ENCODE results near the gene POLR2L. TPM values are rescaled to one million over a fixed set of nuclear protein-coding genes. Genes with fewer than 3 reads are reported as not detected.

The POLR2L gene
- total and polyA plus RNA-seq, 10 donors = 24.6 to 131 (median 66.2) TPM

DNA sequence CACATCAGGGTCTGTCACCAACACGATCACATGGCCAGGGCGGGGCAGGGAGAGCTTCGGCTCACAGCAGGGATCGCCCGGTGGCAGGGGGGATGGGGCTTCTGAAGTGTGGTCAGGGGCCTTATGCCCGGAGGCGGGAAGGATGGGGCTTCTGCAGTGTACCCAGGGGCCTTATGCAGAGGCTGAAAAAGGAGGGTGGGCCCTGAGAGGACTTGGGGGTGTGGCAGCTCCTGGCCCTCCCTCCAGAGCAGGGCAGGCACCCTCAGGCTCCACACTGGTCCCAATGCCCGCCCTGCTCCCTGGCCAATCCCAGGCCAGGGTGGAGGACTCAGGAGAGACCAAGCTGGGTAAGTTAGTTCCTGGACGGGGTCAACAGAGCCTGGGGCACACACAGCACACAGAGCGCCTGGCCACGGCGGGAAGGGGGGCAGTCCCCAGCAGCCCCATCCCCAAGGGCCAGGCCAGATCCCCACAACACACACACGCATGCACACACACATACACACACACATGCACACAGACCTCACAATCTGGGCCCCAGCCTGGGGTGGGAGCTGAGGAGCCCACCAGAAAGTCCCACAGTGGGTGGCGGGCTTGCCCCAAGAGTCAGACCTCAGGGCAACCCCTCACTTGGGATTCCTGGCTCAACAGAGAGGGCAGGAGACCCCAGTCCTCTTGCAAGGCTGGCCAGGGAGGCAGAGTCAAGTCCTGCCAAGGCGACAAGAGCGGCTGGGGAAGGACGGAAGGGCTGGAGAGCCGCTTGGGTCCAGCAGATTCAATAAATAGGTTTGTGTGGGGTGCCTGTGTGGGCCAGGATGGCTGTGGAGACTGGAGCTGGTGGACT, 51.4 kb downstream of the POLR2L start:
- TF ChIP-seq, protein P1, sequence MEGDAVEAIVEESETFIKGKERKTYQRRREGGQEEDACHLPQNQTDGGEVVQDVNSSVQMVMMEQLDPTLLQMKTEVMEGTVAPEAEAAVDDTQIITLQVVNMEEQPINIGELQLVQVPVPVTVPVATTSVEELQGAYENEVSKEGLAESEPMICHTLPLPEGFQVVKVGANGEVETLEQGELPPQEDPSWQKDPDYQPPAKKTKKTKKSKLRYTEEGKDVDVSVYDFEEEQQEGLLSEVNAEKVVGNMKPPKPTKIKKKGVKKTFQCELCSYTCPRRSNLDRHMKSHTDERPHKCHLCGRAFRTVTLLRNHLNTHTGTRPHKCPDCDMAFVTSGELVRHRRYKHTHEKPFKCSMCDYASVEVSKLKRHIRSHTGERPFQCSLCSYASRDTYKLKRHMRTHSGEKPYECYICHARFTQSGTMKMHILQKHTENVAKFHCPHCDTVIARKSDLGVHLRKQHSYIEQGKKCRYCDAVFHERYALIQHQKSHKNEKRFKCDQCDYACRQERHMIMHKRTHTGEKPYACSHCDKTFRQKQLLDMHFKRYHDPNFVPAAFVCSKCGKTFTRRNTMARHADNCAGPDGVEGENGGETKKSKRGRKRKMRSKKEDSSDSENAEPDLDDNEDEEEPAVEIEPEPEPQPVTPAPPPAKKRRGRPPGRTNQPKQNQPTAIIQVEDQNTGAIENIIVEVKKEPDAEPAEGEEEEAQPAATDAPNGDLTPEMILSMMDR (IDR thresholded peaks at IDR 0.05 in 8 of 11, conservative IDR thresholded peaks at IDR 0.05 in 3 of 11) = no peak
- TF ChIP-seq POLR2AphosphoS5 (IDR thresholded peaks at IDR 0.05) = peak in 1 of 3 donors; percentile 59
- Histone ChIP-seq H3K27me3 (replicated peaks in 1 of 7) (peaks cover 0 to 36% (median 26%) of the 10 kb centered on the region in 7 donors), H3K27ac (no peak overlapping the region), H3K4me3 (no peak overlapping the region), H3K9me3 (no peaks in the 10 kb centered on the region), H3K36me3 (peaks cover 0 to 42% (median 25%) of the 10 kb centered on the region in 6 donors), H3K4me1 (peaks cover 6 to 48% (median 32%) of the 10 kb centered on the region in 6 donors)
- intact Hi-C loops (cut with DNase I; ENCODE audit: low total_unique reads) = no loop called here
- 73 to 82% (median 81%) methylated on average over 10 to 18 of the region's 18 CpGs for WGBS, 5 donors
- DNase-seq = peak; percentile 69

DNA sequence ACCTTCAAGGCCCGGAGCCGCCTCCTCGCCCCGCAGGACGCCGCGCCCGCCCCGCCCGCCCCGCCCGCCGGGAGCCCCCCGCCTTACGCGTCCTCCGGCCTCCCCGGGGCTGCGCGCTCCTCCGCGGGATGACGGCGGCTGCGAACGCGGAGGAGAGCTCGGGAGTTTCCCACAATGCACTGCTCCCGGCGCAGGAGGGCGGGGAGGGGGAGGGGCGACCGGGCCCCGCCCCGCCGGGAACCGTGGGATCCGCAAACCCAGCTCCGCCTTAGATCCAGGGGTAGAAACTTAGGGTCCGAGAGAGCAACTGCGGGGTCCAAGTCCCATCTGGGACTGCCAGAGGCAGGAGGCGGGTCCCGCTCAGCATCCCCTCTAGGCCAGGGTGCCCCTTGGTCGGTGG, 52.4 kb downstream of the POLR2L start, which contains the start of gene CEND1:
TSS of gene CEND1 (minus strand) at position 148 of the 400 bp plus-strand sequence. CDS start 1,514 bp downstream, outside the sequence.
- peak within 1 kb of the TSS in 1 of 8 donors; percentile 51 for H3K4me3 ChIP-seq
- DNase-seq = no peak
- H3K4me1 ChIP-seq = peaks cover 0 to 38% (median 22%) of the 10 kb centered on the region in 6 donors
- no peak within 1 kb of the TSS for H3K27ac ChIP-seq
- peaks cover 0 to 42% (median 25%) of the 10 kb centered on the region in 6 donors for H3K36me3 ChIP-seq
- H3K9me3 ChIP-seq = no peaks in the 10 kb centered on the region
- intact Hi-C loops (cut with DNase I; ENCODE audit: low total_unique reads) = no loop called here
- TF ChIP-seq POLR2AphosphoS5 (IDR thresholded peaks at IDR 0.05) (peak in 2 of 3 donors; percentile 17 to 36), POLR2A (IDR thresholded peaks at IDR 0.05) (no peak)
- TF ChIP-seq, protein P1 (IDR thresholded peaks at IDR 0.05 in 8 of 11, conservative IDR thresholded peaks at IDR 0.05 in 3 of 11) = no peak
- 6 to 10% (median 9%) methylated on average over 27 to 44 of the region's 44 CpGs for WGBS, 5 donors
- H3K27me3 ChIP-seq (replicated peaks in 1 of 7) = peaks cover 0 to 36% (median 26%) of the 10 kb centered on the region in 7 donors

Small RNA genes within 50 kb of the gene (small RNA-seq; reads per million reads assigned to genes)
- gene SNORA52 = 0 reads per million in 4 donors

Other genes starting within 250 kb of the POLR2L start
- 10 to 100 TPM; 53.0 to 88.8 (median 85.3) TPM for gene IRF7, start 226.6 kb downstream of the POLR2L start, total RNA-seq
- 10 to 100 TPM; 52.3 to 99.1 (median 73.9) TPM for gene IRF7, start 226.6 kb downstream of the POLR2L start, polyA plus RNA-seq
- gene CDHR5, start 217.6 kb downstream of the POLR2L start, total RNA-seq = not detected
- gene CDHR5, start 217.6 kb downstream of the POLR2L start, polyA plus RNA-seq = under 1 TPM; 0.02 to 0.16 (median 0.03) TPM
- 1 to 10 TPM in 4 of 7 donors, not detected in 3; 1.2 to 3.8 (median 2.8) TPM for gene SCT, start 215.3 kb downstream of the POLR2L start, total RNA-seq
- gene SCT, start 215.3 kb downstream of the POLR2L start, polyA plus RNA-seq = 1 to 10 TPM; 1.1 to 1.7 (median 1.5) TPM
- under 1 TPM in 4 of 7 donors, not detected in 3; 0.44 to 0.86 (median 0.60) TPM for gene DRD4, start 205.3 kb downstream of the POLR2L start, total RNA-seq
- under 1 TPM; 0.12 to 0.43 (median 0.26) TPM for gene DRD4, start 205.3 kb downstream of the POLR2L start, polyA plus RNA-seq
- gene DEAF1, start 147.3 kb downstream of the POLR2L start, total RNA-seq = 10 to 100 TPM; 28.3 to 44.9 (median 31.7) TPM
- 10 to 100 TPM; 21.8 to 31.4 (median 25.1) TPM for gene DEAF1, start 147.3 kb downstream of the POLR2L start, polyA plus RNA-seq
- 10 to 100 TPM; 20.1 to 37.6 (median 32.4) TPM for gene TMEM80, start 146.7 kb downstream of the POLR2L start, total RNA-seq
- gene TMEM80, start 146.7 kb downstream of the POLR2L start, polyA plus RNA-seq = 10 to 100 TPM; 18.7 to 30.8 (median 24.7) TPM
- gene EPS8L2, start 136.3 kb downstream of the POLR2L start, total RNA-seq = 10 to 100 TPM in 1 of 7 donors, 1 to 10 TPM in 6; 4.2 to 14.7 (median 7.0) TPM
- gene EPS8L2, start 136.3 kb downstream of the POLR2L start, polyA plus RNA-seq = 10 to 100 TPM in 1 of 3 donors, 1 to 10 TPM in 2; 7.3 to 11.6 (median 8.5) TPM
- gene TALDO1, start 95.1 kb downstream of the POLR2L start, total RNA-seq = 100 to 1,000 TPM; 160 to 292 (median 229) TPM
- 100 to 1,000 TPM; 108 to 177 (median 125) TPM for gene TALDO1, start 95.1 kb downstream of the POLR2L start, polyA plus RNA-seq
- 10 to 100 TPM; 26.0 to 56.4 (median 50.9) TPM for gene GATD1, start 65.0 kb downstream of the POLR2L start, total RNA-seq
- 10 to 100 TPM; 13.9 to 44.5 (median 17.4) TPM for gene GATD1, start 65.0 kb downstream of the POLR2L start, polyA plus RNA-seq
- gene CEND1, start 52.4 kb downstream of the POLR2L start, total RNA-seq = under 1 TPM in 1 of 7 donors, not detected in 6; 0.42 TPM
- under 1 TPM in 2 of 3 donors, not detected in 1; 0.29 to 0.42 TPM for gene CEND1, start 52.4 kb downstream of the POLR2L start, polyA plus RNA-seq
- gene SLC25A22, start 44.2 kb downstream of the POLR2L start, total RNA-seq = 10 to 100 TPM in 6 of 7 donors, 1 to 10 TPM in 1; 8.9 to 23.2 (median 14.5) TPM
- gene SLC25A22, start 44.2 kb downstream of the POLR2L start, polyA plus RNA-seq = 10 to 100 TPM in 1 of 3 donors, 1 to 10 TPM in 2; 6.3 to 14.5 (median 8.5) TPM
- 10 to 100 TPM; 18.1 to 26.4 (median 19.3) TPM for gene PIDD1, start 37.3 kb downstream of the POLR2L start, total RNA-seq
- 10 to 100 TPM; 16.8 to 42.7 (median 32.8) TPM for gene PIDD1, start 37.3 kb downstream of the POLR2L start, polyA plus RNA-seq
- 1,000 to 10,000 TPM in 4 of 7 donors, 100 to 1,000 TPM in 3; 514 to 2,829 (median 2,309) TPM for gene RPLP2, start 32.6 kb downstream of the POLR2L start, total RNA-seq
- gene RPLP2, start 32.6 kb downstream of the POLR2L start, polyA plus RNA-seq = 1,000 to 10,000 TPM; 3,174 to 3,944 (median 3,784) TPM
- 100 to 1,000 TPM in 5 of 7 donors, 10 to 100 TPM in 2; 65.8 to 131 (median 113) TPM for gene PNPLA2, start 23.6 kb downstream of the POLR2L start, total RNA-seq
- 100 to 1,000 TPM in 1 of 3 donors, 10 to 100 TPM in 2; 46.3 to 103 (median 75.0) TPM for gene PNPLA2, start 23.6 kb downstream of the POLR2L start, polyA plus RNA-seq
- gene CRACR2B, start 14.6 kb downstream of the POLR2L start, total RNA-seq = 10 to 100 TPM; 10.2 to 28.0 (median 15.3) TPM
- 10 to 100 TPM in 2 of 3 donors, 1 to 10 TPM in 1; 6.1 to 34.1 (median 12.6) TPM for gene CRACR2B, start 14.6 kb downstream of the POLR2L start, polyA plus RNA-seq
- 100 to 1,000 TPM in 3 of 7 donors, 10 to 100 TPM in 4; 69.7 to 142 (median 80.1) TPM for gene CD151, start 9.6 kb downstream of the POLR2L start, total RNA-seq
- 100 to 1,000 TPM in 1 of 3 donors, 10 to 100 TPM in 2; 38.0 to 111 (median 82.8) TPM for gene CD151, start 9.6 kb downstream of the POLR2L start, polyA plus RNA-seq
- 100 to 1,000 TPM in 5 of 7 donors, 10 to 100 TPM in 2; 91.3 to 140 (median 122) TPM for gene TSPAN4, start 323 bp upstream of the POLR2L start, total RNA-seq
- 10 to 100 TPM; 32.1 to 67.4 (median 52.1) TPM for gene TSPAN4, start 323 bp upstream of the POLR2L start, polyA plus RNA-seq
- gene CHID1, start 68.3 kb upstream of the POLR2L start, total RNA-seq = 100 to 1,000 TPM in 6 of 7 donors, 10 to 100 TPM in 1; 82.2 to 218 (median 121) TPM
- gene CHID1, start 68.3 kb upstream of the POLR2L start, polyA plus RNA-seq = 10 to 100 TPM; 37.2 to 63.2 (median 39.3) TPM
- 100 to 1,000 TPM; 139 to 321 (median 170) TPM for gene AP2A2, start 83.3 kb upstream of the POLR2L start, total RNA-seq
- gene AP2A2, start 83.3 kb upstream of the POLR2L start, polyA plus RNA-seq = 100 to 1,000 TPM in 1 of 3 donors, 10 to 100 TPM in 2; 32.7 to 102 (median 34.1) TPM
- gene MUC6, start 194.2 kb upstream of the POLR2L start, total RNA-seq = under 1 TPM in 4 of 7 donors, not detected in 3; 0.09 to 0.76 (median 0.34) TPM
- gene MUC6, start 194.2 kb upstream of the POLR2L start, polyA plus RNA-seq = under 1 TPM; 0.02 to 0.22 (median 0.11) TPM
- under 1 TPM in 2 of 7 donors, not detected in 5; 0.03 to 0.06 TPM for gene MUC2, start 232.3 kb upstream of the POLR2L start, total RNA-seq
- gene MUC2, start 232.3 kb upstream of the POLR2L start, polyA plus RNA-seq = under 1 TPM in 1 of 3 donors, not detected in 2; 0.03 TPM

Data from spleen (tissue), 11 donors.